ENCODE results near the gene TIGD1.

Gene TIGD1

DNA sequence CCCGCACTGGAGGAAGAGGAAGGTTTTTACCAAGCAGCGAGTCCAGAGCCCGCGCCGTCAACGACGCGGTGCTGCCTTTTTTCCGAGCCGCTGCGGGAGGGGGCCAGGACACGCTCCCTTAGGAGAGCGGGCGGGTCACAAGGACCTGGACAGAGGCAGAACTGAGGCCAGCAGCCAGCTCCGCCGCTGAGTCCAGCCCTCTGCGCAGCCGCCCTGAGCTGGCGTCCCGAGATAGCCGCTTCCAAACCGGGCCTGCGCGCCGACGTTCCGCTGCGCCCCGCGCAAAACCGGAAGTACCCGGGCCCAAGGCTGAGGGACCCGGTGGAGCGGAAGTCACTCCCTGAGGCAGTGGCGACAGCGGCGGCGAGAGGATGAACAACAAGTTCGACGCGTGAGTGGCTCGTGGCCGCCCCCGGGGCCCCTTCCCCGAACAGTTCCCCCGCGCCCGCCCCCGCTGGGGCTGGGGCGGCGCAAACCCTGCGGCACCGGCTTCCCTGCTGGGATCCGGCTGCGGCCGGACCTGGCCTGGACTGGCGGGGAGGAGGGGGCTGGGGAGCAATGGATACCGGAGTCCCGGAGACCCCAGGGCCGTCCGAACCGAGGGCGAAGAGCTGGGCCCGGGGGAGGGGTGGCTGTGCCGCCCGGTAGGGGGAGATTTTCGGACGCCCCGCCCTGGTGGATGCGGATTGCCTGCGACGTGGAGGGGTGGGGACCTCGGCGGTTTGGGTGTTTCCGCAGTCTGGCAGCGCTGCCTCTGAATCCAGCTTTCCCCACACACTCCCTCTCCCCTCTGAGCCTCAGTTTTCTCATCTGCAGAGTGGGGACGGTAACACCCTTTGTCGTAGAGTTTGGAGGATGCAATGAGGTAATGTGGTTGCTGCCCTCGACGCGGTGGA lies at the start of gene TIGD1, which contains the start of gene EIF4E2:
Gene TIGD1, minus strand, starts transcription at position 204 of the 896 bp plus-strand sequence. CDS start 675 bp downstream, outside the sequence.
Gene EIF4E2, plus strand, starts transcription at position 336 of the 896 bp plus-strand sequence. Its CDS starts 36 bp downstream, at position 372.
- TF ChIP-seq, protein P1, sequence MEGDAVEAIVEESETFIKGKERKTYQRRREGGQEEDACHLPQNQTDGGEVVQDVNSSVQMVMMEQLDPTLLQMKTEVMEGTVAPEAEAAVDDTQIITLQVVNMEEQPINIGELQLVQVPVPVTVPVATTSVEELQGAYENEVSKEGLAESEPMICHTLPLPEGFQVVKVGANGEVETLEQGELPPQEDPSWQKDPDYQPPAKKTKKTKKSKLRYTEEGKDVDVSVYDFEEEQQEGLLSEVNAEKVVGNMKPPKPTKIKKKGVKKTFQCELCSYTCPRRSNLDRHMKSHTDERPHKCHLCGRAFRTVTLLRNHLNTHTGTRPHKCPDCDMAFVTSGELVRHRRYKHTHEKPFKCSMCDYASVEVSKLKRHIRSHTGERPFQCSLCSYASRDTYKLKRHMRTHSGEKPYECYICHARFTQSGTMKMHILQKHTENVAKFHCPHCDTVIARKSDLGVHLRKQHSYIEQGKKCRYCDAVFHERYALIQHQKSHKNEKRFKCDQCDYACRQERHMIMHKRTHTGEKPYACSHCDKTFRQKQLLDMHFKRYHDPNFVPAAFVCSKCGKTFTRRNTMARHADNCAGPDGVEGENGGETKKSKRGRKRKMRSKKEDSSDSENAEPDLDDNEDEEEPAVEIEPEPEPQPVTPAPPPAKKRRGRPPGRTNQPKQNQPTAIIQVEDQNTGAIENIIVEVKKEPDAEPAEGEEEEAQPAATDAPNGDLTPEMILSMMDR (IDR thresholded peaks at IDR 0.05), result no peak

DNA sequence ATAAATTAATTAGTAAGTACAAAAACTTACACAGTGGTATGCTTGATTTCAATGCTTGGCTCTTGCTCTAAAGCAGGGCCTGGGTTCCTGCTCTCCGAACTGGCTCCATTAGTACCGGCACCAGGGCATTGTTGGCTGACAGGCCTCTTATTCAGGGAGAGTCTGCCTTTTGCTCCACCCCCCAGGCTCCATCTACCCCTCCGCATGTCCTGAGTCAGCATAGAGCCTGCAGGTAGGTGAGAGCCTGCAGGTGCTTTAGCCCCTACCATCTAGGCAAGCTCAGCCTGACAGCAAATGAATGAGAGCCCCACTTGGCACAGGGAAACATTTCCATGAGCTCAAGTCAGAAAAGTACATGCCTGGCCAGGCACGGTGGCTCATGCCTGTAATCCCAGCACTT lies 47.9 kb upstream of the TIGD1 start:
- TF ChIP-seq, protein P1 (IDR thresholded peaks at IDR 0.05), result no peak

DNA sequence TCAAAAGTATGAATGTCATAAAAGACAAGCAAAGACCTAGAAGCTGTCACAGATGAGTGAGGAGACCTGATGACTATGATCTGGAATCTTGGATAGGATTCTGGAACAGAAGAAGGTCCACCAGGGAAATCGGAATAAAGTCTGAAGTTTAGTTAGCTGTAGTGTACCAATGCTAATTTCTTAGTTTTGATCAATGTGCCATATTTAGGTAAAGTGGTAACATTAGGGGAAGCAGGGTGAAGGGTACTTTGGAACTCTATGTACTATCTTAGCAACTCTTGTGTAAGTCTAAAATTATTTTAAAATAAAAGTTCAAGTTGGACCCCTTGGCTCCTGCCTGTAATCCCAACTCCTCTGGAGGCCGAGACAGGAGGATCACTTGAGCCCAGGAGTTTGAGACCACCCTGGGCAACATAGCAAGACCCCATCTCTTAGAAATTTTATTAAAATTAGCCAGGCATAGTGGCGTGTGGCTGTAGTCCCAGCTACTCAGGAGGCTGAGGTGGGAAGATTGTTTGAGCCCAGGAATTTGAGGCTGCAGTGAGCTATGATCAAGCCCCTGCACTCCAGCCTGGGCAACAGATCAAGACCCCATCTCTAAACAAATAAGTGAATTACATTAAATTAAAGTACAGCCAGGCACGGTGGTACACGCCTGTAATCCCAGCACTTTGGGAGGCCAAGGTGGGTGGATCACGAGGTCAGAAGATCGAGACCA lies 47.2 kb upstream of the TIGD1 start:
- TF ChIP-seq, protein P1 (IDR thresholded peaks at IDR 0.05), result no peak

DNA sequence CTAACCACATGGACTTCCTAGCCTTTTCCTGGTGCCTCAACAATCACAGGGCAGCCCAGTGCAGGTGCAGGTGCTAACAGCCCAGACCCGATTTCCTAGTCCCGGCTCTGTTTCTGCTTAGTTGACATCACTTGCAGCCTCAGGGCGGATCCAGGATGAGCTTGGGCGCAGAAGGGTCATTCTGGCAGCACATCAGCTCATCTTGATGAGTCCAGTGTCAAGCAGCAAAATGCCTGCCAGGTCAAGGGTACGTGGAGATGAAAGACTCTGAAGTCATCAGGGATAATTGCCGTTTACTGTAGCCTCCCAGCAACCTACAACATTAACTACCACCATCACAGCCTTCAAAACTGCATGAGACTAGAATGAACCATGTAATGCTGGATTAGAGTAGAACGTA lies 43.6 kb upstream of the TIGD1 start:
- TF ChIP-seq, protein P1 (IDR thresholded peaks at IDR 0.05), result no peak

DNA sequence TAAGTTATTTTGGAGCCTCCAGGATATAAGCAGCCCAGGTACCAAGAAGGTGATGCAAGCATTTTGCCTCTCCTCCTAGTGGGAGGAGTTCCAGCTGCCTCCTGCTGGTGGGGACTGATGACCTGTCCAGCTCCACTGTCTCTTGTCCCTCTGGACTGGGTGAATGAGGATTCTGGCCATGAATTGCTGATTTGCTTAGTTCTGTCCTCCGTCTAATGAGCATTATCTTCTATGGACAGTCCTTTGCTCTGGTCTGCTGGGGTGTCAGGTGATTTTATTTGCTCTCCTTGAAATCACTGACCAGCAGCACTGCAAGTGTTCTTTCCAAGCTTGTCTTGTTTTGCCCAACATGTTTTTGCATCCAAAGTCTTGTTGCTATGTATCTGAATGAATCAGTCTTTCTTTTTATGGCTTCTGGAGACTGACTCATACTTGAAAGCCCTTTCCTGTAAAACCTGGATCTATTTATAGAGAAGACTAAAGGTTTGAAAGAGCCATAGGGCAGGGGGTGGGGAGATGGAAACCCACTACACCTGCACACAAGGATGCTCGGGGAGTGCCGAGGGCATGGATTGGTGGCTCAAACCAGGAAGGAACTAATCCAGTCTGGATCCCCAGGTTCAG lies 42.5 kb upstream of the TIGD1 start:
- TF ChIP-seq, protein P1 (IDR thresholded peaks at IDR 0.05), result no peak

DNA sequence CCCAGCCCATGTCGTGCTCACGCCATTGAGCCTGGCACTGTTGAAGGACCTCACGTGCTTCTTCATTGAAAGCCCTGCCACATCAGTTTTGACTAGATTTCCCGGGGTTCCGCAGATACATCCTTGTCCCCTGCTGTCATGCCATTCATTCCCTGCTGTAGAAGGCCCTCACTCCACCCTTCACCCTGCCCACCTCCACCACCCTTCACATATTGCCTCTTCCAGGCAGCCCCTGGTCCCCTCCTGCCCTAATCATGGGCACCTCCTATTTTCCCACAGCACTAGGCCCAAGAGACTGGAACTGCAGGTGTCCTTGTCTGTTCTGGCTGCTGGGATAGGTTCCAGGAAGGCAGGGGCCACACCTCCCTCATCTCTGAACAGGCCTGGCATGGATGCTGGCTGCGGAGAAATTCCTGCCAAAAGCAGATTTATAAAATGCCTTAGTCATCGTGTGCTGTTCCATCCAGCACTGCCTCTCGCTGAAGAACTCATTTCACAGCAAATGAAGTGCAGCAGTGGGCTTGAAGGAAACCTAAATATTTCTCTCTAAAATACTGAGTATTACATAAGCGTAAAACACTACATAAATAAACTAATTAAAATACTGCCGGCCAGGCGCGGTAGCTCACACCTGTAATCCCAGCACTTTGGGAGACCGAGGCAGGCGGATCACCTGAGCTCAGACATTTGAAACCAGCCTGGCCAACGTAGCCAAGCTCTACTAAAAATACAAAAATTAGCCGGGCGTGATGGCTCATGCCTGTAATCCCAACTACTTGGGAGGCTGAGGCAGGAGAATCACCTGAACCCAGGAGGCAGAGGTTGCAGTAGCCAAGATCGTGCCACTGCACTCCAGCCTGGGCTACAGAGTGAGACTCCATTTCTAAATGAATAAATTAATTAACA lies 38.6 kb upstream of the TIGD1 start:
- TF ChIP-seq, protein P1 (IDR thresholded peaks at IDR 0.05), result no peak
